Measurements from ENCODE around the gene WASL.
"Not testable (repeated sequence)": the region's sequence is repeated elsewhere in the genome, so short reads cannot be mapped to it uniquely, and the experiment has no call there.

WASL gene

DNA sequence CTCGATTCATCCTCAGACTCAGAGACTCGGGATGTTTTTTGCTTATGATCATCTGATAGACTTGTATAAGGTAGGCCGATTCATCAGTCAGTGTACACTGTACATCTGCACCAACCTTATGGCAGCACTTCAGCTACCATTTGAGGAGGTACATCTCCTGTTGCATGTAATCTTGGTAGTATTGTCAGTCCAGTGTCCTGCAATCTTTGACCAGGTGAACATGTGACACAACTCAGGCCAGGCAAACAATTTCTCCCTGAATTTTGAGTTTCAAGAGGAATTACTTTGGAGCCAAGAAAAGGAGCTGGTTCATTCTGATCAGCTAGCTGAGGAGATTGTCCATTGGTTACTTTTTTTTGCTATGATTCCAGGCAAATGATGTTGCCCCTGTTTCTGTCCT, 19.7 kb upstream of the WASL start:
- no peak for DNase-seq

DNA sequence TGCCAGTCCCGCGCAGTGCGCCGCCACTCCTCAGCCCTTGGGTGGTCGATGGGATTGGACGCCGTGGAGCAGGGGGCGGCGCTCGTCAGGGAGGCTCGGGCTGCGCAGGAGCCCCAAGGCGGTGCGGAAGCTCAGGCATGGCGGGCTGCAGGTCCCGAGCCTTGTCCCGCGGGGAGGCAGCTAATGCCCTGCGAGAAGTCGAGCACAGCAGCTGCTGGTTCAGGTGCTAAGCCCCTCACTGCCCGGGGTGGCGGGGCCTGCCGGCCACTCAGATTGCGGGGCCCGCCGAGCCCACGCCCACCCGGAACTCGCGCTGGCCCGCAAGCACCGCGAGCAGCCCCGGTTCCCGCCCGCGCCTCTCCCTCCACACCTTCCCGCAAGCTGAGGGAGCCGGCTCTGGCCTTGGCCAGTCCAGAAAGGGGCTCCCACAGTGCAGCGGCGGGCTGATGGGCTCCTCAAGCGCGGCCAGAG, 14.4 kb upstream of the WASL start:
- no peak for DNase-seq

DNA sequence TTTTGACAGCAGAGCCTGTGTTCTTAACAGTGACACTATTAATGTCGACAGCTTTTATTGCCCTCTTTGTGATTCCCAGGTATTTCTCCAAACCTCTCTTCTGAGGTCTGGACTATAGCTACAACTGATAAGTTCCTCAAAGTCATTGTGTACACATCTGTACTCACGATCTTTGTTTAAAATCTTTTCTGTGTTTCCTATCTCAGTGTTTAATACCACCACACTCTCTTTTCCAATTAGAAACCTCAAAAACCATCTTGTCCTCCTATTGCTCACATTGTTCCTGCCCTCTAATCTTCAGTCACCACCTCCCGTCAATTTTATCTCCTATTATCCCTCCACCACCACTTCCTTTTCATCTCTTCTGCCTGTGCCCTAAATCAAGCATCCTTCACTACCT, 12.9 kb upstream of the WASL start:
- no peak for DNase-seq

DNA sequence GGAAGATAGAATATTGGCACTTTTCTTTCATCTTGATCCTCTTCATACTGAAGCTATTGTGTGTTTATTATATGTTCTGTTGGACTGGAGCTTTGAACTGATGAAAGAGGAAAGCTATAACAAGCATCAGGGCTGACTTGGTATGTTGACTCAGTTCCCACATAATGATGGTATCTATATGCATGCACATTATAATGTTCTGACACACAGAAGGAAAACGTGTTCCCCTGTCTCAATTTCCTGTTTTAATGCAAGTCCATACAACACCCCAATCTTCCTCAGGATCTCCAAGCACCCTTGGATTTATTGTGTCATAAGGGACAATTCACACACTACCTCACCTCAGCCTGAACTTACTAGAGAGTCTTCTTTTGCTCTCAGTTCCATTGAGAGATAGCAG, 8.3 kb upstream of the WASL start:
- DNase-seq = no peak

DNA sequence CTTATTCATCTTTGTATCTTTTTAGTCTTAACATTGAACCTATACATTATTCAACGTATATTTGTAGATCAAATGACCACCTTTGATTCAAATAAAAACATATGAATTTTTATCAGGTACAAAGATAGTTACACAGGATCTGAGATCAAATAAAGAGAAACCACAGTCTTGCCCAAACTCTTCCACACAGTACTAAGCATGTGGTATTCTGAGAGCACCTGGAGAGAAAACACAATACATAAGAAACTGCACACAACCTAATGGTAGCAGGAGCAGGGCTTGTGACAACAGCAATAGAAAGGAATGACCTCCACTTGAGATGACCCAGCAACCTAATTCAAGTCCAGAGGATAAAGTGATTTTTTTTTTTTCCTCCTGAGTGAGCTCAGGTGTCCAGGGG, 6.5 kb upstream of the WASL start:
- DNase-seq = no peak

DNA sequence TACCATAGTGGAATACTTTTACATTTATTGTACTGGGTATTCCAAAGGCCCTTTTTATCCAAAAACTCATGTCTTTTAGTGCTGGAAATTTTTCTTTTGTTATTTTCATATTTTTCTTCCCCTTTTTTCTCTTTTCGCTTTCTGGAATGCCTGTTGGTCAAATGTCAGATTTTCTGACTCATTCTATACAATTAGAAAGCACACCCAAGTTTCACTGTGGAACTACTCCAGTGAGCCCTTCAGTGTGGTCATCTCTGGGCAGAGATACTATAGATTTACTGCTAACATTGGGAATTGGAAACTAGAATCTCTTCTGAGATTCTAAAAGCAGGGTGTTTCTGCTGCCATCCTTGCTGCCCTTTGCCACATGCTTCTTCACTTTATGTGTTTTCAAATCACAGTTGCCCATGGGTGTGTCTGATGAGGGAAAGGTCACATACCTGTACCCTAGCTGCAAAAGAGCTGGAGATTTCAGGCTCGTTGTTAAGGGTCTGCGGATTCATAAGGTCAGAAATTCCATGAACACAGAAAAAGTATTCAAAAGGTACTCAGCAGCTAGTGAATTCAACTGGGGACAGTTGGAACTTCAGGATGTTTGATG, 5.6 kb upstream of the WASL start:
- DNase-seq = no peak

DNA sequence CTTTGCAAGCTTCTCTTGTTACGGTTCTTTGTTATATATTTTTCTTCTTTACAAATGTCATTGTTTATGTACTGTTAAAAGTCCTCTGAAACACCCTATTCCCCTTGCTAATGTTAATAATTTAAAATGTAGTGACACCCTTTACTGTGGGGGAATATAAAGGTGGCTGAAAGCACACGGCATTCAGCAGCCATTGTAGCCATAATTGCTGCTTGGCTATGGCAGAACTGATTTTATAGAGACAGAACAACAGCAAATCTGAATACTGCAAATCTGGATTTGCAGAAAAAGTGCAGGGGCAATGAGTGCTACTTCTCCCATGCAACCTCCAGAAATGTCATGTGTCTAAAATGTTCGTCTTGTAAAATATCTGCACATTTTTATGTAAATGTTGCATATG, 3.7 kb upstream of the WASL start:
- no peak for DNase-seq

DNA sequence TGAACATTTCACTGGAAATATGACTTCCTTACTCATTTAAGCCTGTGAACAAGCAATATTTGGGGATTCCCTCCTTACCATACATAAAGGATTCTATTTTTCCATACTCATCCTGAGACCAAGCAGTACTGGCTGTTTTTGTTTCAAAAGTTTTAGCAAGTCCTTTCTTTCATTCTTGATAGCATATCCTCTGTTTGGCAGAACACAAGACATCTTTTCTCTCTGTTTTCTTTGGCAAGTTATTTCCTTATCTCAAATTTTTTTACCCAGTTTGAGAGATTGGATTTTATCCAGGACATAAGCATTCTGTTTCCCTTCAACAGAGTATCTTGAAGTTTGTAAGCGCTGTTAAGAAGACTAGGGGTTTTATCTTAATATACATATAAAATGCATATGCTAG, 3.0 kb upstream of the WASL start:
- DNase-seq = no peak

DNA sequence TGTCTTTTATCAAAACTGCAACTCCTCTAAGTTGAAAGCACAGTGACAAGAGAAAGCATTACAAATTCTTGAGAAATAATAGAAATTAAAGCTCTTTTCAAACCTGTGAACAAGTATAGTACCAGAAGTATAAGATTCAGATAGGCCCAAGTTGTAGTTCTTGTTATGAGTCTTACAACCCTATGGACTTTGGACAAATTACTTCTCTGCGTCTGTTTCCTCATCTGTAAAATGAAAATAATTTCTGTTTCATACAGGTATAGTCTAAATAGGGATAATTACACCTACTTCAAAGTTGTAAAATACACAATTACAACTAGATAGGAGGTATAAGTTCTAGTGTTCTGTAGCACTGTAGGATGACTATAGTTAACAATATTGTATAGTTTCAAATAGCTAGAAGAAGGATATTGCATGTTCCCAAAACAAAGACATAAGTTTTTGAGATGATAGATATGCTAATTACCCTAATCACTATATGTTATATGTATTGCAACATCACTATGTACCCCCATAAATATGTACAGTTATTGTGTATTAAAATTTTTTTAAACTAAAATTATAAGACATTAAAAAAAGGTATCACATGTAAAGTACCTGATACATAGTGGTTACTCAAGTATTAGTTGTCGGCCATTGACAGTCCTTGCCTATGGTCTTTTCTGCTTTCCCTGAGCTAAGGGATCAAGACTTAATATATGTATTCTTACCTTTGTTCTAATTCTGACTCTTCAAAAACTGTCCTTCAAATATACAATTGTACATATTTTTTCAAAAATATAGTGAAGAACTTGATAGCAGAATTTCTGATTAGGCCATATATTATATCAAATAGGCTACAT, 1.8 kb upstream of the WASL start:
- DNase-seq = no peak

DNA sequence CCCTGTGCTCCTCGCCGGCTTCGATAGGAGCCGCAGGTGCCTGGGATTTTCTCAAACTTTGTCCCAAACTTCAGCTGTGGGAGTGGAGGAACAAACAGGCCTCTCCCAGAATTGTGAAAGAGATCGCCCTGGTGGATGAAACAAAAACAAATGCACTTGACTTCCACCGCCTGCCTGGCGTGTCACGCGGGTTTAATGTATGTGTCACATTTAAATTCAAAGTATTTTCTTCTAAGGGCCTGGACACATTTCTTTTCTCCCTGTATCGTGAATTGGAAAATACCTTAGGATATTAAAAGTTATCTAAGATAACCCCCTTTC, 694 bp upstream of the WASL start:
- DNase-seq = peak in 1 of 2 donors; percentile 44

DNA sequence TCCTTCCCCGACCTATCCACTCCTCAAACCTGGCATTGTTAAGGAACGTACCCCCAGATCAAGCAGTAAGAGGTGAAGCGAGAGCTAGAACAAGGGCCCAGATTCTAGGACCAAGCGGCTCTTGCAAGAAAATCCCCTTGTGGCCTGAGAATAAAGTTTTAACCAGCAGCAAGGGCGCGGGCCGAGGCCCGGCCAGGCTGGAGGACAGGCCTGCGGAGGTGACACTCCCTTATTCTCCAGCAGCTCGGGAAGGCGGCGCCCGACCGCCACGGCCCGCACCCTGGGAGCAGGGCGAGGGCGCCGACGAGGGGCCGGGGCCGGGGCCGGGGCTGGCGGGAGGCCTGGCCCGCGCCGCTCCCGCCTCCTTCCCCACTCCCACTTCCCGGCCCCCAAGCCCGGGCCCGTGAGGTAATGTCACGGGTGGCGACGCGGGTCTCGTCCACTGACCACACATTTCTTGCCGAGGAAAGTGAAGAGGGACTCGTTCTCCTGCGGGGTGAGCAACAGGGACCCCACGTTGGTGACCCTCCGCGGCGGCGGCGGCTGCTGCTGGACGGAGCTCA, 551 bp downstream of the WASL start:
- peak; percentile 17 to 29 for DNase-seq

DNA sequence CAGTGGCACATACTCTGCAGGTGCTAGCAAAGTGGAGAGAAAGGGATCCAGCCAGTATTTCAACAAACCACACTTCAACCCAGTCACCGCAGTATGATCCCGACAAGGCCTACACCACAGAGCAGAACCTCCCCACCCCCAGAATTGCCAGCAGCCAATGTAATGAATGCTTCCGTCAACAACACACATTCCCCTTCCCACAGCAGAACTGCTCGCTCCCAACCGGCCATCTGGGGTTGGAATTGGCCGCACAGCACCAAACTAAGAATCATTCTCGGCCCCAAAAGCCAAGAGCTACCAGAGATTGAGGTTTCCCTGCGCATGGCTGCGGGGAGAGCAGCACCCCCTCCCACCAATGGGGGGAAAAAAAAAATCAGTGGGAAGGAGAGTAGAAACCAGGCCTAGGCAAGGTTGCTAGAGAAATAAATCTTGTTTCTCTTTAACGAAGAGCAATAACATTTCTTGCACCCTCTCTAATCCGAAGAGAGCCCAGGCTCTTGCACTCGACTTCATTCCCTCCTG, 1.1 kb downstream of the WASL start:
- DNase-seq = peak; percentile 17 to 25

DNA sequence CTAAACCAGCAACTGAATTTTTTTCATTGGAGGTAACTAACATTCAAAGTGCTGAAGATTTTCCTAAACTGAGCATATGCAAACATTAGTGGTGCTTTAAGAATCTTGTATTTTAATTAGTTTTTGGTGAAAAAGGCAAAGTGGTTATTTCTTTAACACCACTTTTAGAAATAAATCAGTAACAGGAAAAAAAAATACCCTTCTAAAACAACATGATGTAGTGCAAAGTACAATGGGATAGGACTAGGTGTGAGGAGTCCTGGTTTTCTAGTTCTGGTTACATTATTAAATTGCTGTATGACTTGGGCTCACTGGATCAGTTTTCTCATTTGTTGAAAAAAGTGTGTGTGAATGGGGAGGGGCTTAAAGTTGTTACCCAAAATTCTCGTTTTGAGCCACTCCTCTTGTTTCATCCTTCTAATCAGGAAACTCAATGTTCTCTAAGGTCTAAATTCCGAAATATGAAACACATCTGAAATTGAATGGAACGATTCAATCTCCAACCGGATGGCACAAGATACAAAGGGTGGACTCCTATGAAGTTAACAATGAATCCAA, 1.8 kb downstream of the WASL start:
- DNase-seq = no peak

DNA sequence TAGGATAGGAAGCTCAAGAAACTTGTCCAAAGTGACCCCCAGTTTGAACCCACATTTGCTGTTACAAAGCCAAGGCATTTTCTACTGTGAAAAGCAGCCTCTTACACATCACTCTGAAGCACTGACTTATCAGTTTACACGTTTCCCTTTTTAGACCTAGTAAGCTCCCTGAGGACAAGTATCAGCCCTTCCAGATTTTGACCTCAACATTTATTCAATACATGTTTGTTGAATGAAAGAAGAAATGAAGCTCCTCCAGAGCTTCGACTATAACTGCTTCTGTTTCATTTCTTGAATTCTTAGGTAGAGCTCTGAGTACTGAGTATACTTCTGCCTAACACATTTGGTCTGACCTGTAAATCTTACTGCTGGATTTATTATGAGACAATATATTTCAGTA, 2.7 kb downstream of the WASL start:
- no peak for DNase-seq

DNA sequence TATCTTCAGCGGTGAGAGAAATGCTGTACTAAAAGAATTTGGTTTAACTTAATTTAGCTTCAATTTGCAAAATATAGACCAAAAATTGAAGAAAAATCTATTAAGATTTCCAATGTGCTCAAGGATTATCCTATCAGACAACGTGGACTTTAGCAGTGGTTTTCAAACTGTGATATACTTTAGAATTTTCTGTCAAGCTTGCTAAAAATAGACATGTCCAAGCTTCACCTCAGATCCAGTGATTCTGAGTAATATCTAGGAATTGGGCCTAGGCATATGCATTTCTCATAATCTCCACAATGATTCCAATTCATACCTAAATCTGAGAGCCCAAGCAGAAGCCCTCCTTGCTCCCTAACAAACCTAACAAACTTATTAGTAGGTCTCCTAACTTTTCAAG, 3.4 kb downstream of the WASL start:
- no peak for DNase-seq

DNA sequence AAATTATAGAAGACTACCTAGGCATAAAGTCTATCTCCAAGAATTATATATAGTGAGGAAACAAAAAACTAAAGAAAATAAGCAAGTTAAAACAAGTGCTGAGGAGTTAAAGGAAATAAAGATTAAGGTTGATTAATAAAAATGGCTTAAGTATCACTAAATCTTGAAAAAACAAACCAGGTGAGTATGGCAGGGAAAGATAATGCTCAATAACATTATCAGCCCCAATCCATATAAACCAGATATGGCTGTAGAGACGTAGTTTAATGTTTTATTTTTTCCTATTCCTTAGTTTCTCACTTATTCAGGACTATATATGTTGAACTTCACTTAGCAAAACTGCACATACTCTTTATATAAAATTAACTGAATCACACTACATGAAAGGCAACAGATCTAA, 4.4 kb downstream of the WASL start:
- no peak for DNase-seq

DNA sequence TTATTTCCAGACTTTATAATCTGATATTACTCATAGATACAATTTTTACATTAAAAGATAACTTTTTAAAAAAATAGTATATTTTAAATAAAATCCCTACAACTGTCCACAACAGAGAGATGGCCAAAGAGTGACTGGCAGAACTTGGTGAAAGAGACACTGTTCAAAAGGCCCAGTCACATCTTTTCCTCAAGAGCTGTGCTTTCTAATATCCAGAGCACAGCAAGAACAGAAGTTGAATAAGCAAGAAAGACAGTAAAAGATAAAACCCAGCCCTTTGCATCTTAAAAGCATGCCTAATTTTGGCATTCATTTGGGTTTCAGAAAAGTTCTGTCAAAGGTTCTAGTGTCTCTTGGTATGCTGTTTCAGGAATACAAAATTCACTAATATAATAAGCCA, 6.9 kb downstream of the WASL start:
- DNase-seq = no peak

DNA sequence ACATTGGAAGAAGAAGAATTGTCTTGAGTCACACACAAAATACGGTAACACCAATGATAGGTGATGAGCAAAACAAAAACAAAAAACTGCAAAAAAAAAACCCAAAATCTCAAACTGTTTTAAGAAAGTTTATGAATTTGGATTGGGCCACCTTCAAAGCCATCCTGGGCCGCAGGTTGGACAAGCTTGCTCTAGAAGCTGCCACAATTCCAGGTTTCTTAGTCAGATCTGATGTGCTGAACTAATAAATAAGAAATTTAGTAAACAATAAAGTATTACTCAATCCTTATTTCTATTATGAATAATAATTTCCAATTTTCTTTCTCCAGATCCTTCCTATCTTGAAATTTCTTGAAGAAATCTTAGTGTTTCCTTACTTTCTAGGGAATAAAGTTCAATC, 10.0 kb downstream of the WASL start:
- no peak for DNase-seq

DNA sequence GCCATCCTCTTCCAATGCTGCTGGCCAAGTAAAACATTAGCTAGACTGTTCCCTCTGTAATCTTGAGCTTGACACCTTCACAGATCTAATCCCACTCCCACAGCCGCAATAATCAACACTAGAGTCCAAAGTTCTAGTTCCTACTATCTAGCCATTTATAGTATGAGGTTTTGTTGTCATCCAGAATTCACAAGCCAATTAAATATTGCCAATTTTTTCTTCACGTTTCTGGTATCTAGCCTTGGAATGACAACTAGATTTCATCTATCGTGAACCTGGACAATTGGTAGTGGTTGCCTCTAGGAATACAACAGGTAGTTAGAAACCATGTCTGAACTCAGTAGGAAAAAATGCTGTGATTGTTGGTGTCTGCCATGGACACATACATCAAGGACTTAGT, 10.4 kb downstream of the WASL start:
- DNase-seq = no peak

DNA sequence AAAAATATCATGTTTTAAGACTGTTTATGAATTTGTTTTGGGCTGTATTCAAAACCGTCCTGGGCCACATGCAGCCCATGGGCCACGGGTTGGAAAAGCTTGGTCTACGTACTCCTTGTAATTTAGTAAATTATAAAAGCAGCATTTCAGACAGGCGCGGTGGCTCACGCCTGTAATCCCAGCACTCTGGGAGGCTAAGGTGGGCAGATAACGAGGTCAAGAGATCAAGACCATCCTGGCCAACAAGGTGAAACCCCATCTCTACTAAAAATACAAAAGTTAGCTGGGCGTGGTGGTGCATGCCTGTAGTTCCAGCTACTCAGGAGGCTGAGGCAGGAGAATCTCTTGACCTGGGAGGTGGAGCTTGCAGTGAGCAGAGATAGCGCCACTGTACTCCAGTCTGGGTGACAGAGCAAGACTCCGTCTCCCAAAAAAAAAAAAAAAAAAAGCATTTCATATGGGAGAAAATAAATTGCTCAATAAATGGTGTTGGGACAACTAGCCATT, 11.6 kb downstream of the WASL start:
- not testable (repeated sequence) for DNase-seq

DNA sequence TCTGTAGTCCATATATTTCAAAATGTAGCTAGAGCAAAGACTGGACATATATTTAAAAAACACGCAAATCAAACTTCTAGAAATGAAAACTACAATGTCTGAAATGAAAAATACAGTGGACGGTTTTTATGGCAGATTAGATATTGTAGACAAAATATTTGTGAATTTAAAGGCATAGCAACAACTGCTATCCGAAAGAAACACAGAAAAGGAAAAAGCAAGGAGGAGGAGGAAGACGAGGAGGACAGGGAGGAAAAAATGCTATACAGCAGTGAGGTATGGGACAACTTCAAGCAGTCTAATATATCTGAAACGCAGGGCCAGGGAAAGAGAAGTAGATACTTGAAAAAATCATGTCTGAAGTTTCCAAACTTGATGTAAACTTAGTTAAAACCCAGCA, 13.3 kb downstream of the WASL start:
- DNase-seq = no peak

DNA sequence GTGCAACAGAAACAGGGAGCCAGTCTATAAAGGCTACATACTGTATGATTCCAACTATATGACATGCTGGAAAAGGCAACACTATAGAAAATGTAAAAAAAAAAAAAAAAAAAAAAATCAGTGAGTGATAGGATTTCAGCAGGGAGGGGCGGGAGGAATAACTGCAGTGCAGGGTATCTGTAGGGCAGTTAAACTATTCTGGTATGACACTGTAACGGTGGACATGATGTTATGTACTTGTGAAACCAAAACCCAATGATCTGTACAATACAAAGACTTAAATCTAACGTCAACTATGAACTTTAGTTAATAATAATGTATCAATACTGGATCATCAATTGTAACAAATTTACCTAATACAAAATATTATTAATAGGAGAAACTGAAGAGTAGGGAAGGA, 14.3 kb downstream of the WASL start:
- no peak for DNase-seq

DNA sequence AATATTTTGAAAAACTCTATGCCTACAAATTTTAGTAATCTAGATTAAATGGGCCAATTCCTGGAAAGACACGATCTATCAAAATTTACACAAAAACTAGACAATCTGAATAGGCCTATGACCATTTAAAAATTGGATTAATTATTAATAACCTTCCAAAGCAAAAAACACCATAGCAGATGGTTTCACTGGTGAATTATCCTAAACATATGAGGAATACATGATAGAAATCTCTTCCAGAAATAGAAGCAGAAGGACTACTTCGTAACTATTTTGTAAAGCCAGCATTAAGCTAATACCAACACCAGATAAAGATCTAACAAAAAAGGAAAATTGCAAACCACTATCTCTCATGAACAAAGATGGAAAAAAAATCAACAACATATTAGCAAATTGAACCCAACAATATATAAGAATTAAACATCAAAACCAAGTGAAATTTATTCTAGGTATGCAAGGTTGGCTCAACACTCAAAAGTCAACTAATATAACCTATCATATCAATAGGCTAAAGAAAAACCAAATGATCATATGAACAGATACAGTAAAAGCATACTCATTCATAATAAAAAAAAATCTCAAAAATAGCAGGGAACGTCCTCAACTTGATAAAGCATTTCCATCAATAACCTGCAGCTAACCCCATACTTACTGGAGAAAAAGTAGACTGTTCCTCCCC, 16.3 kb downstream of the WASL start:
- no peak for DNase-seq
